Measurements from ENCODE around the gene TRAF4. TPM values are rescaled to one million over a fixed set of nuclear protein-coding genes. Genes with fewer than 3 reads are reported as not detected.

Gene TRAF4
- total and polyA plus RNA-seq, 9 of the 15 experiments (the other 6 are each of a cell fraction or from before 2014, with no cell fraction given) = 2.4 to 147 (median 72.4) TPM

GRCh38 chr17:28726226-28726626 lies 17.6 kb upstream of the TRAF4 start, which contains the start of gene TLCD1 (continued):
- no peak for TF ChIP-seq MAFF (IDR thresholded peaks at IDR 0.05; ENCODE audit: low read length)
- no peak for TF ChIP-seq KAT2B (IDR thresholded peaks at IDR 0.05; ENCODE audit: low read depth, low read length)
- no peak for TF ChIP-seq USF2 (CRISPR knock-in tag; IDR thresholded peaks at IDR 0.05)
- TF ChIP-seq ZBTB34 (CRISPR knock-in tag; IDR thresholded peaks at IDR 0.05) = no peak
- TF ChIP-seq DEAF1 (CRISPR knock-in tag; IDR thresholded peaks at IDR 0.05) = no peak
- TF ChIP-seq ZNF282 (CRISPR knock-in tag; IDR thresholded peaks at IDR 0.05) = 0 out of 2 replicates have a peak, but pooled peaks have one; percentile 52
- TF ChIP-seq THRAP3 (IDR thresholded peaks at IDR 0.05; ENCODE audit: borderline replicate concordance) = no peak
- TF ChIP-seq POLR3A (IDR thresholded peaks at IDR 0.05; ENCODE audit: borderline replicate concordance, extremely low read depth, insufficient read depth, insufficient read length) = no peak
- TF ChIP-seq CHD2 (IDR thresholded peaks at IDR 0.05; ENCODE audit: low read depth, low read length) = peak; percentile 93
- TF ChIP-seq UBTF (IDR thresholded peaks at IDR 0.05; ENCODE audit: borderline replicate concordance in 1 of 2, low read depth in 2 of 2, low read length in 2 of 2) = no peak
- 0 out of 2 replicates have a peak, but pooled peaks have one; percentile 29 for TF ChIP-seq POLR2AphosphoS5 (IDR thresholded peaks at IDR 0.05; ENCODE audit: control insufficient read depth, insufficient read depth, low read depth, low read length)
- TF ChIP-seq POLR2H (tag; IDR thresholded peaks at IDR 0.05; ENCODE audit: low read depth) = no peak
- TF ChIP-seq ZBTB5 (IDR thresholded peaks at IDR 0.05) = no peak
- no peak for TF ChIP-seq PATZ1 (CRISPR knock-in tag; IDR thresholded peaks at IDR 0.05; ENCODE audit: borderline replicate concordance)
- TF ChIP-seq ELK1 (CRISPR knock-in tag; IDR thresholded peaks at IDR 0.05) = no peak

All from K562 (cell line).